Trophoblast cell (in vitro differentiated cells and primary cell): Measurements from ENCODE around the gene PPP6R2.

ENCODE experiments used
- DNase-seq, 2 donors: peaks; one replicate each; pipeline ENCODE4 v3.0.0-alpha.2; 2016
- H2AFZ ChIP-seq: 2 replicates; pipeline ENCODE4 v1.6.1; 2013; ENCODE audit warnings: low read length, moderate library complexity, mild to moderate bottlenecking; ENCODE audit not compliant: insufficient read depth, poor library complexity
- H2AK5ac ChIP-seq: 2 replicates; pipeline ENCODE4 v1.6.1; 2013; ENCODE audit warnings: mild to moderate bottlenecking, low read length
- H2BK120ac ChIP-seq: 2 replicates; pipeline ENCODE4 v1.6.1; 2013; ENCODE audit warnings: low read length, mild to moderate bottlenecking, moderate library complexity; ENCODE audit not compliant: insufficient read depth, poor library complexity
- H2BK12ac ChIP-seq: 2 replicates; pipeline ENCODE4 v1.6.1; 2013; ENCODE audit warnings: mild to moderate bottlenecking, low read length, moderate library complexity
- H2BK5ac ChIP-seq: 2 replicates; pipeline ENCODE4 v1.6.1; 2013; ENCODE audit warnings: low read length, low read depth, moderate library complexity, mild to moderate bottlenecking; ENCODE audit not compliant: poor library complexity
- H3K14ac ChIP-seq: 2 replicates; pipeline ENCODE4 v1.6.1; 2013; ENCODE audit warnings: mild to moderate bottlenecking, low read length
- H3K18ac ChIP-seq: 2 replicates; pipeline ENCODE4 v1.6.1; 2013; ENCODE audit warnings: mild to moderate bottlenecking, low read length
- H3K23ac ChIP-seq: 2 replicates; pipeline ENCODE4 v1.6.1; 2013; ENCODE audit warnings: low read length
- H3K27ac ChIP-seq: 2 replicates; pipeline ENCODE4 v1.5.1; 2013; ENCODE audit warnings: low read depth, mild to moderate bottlenecking, inconsistent platforms, low read length, moderate library complexity
- H3K27me3 ChIP-seq: 2 replicates; pipeline ENCODE4 v1.6.1; 2013; ENCODE audit warnings: inconsistent platforms, mild to moderate bottlenecking, low read length, moderate library complexity; ENCODE audit not compliant: insufficient read depth
- H3K36me3 ChIP-seq, 2 experiments: 1 replicate in 1 of 2; 2 replicates in 1 of 2; pipeline ENCODE4 v1.6.1; 2013; ENCODE audit warnings: low read length in 2 of 2, mild to moderate bottlenecking in 2 of 2, moderate library complexity in 1 of 2; ENCODE audit not compliant: insufficient read depth in 2 of 2, control insufficient read depth in 1 of 2
- H3K4ac ChIP-seq: 2 replicates; pipeline ENCODE4 v1.6.1; 2013; ENCODE audit warnings: low read depth, mild to moderate bottlenecking, low read length, moderate library complexity
- H3K4me1 ChIP-seq, 2 experiments: 1 replicate in 1 of 2; 2 replicates in 1 of 2; pipeline ENCODE4 v1.6.1; 2013; ENCODE audit warnings: low read length in 2 of 2, mild to moderate bottlenecking in 2 of 2, moderate library complexity in 1 of 2; ENCODE audit not compliant: insufficient read depth in 2 of 2, control insufficient read depth in 1 of 2
- H3K4me2 ChIP-seq: 2 replicates; pipeline ENCODE4 v1.6.1; 2013; ENCODE audit warnings: inconsistent platforms, mild to moderate bottlenecking, low read length, moderate library complexity
- H3K4me3 ChIP-seq: 2 replicates; pipeline ENCODE4 v1.5.1; 2013; ENCODE audit warnings: mild to moderate bottlenecking, low read depth, low read length, inconsistent platforms
- H3K79me1 ChIP-seq: one replicate; pipeline ENCODE4 v1.6.1; 2013; ENCODE audit warnings: low read length
- H3K79me2 ChIP-seq: 2 replicates; pipeline ENCODE4 v1.6.1; 2013; ENCODE audit warnings: low read length, mild to moderate bottlenecking; ENCODE audit not compliant: control insufficient read depth, insufficient read depth, poor library complexity
- H3K9ac ChIP-seq: 2 replicates; pipeline ENCODE4 v1.6.1; 2013; ENCODE audit warnings: mild to moderate bottlenecking, low read length
- H3K9me3 ChIP-seq: 2 replicates; pipeline ENCODE4 v1.6.1; 2013; ENCODE audit warnings: low read depth, mild to moderate bottlenecking, control low read depth, inconsistent platforms, low read length; ENCODE audit not compliant: insufficient read depth
- H4K12ac ChIP-seq: 2 replicates; pipeline ENCODE4 v1.6.1; 2013; ENCODE audit warnings: low read depth, mild to moderate bottlenecking, low read length, moderate library complexity
- H4K8ac ChIP-seq: 2 replicates; pipeline ENCODE4 v1.6.1; 2013; ENCODE audit warnings: low read depth, mild to moderate bottlenecking, low read length, moderate library complexity
- H4K91ac ChIP-seq: one replicate; pipeline ENCODE4 v1.6.1; 2013; ENCODE audit warnings: low read depth, mild to moderate bottlenecking, low read length, moderate library complexity
- WGBS: extraction: QIAGEN DNeasy Blood & Tissue Kit; methylation state at CpG from one replicate; pipeline ENCODE4 v1.1.7; 2013; ENCODE audit warnings: missing lambda C conversion rate; ENCODE audit not compliant: insufficient read length, insufficient coverage; ENCODE audit errors: extremely low coverage; 5-methylcytosine and 5-hydroxymethylcytosine counted together

PPP6R2 gene

DNA sequence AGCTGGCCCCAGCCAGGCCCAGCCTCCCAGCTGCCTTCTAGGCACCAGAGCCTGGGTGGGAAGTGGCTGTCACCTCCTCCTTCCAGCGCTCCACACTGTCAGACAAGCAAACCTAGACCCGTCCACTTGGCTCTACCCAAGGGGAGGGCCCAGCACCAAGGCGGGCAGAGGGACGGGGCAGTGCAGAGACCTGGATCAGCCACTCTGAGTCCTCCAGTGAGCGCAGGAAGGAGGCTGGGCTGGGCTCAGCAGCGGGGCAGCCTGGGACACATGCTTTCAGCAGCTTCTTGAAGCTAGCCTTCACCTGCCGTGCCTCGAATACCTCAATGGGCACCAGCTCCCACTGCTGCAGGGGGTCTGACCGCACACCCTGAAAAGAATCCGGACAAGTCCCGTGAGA, 112.9 kb downstream of the PPP6R2 start:
- no peak overlapping the region for H2AFZ ChIP-seq
- H3K27me3 ChIP-seq: no peaks in the 10 kb centered on the region
- no peaks in the 10 kb centered on the region for H3K79me2 ChIP-seq
- H2BK5ac ChIP-seq: no peak overlapping the region
- no peak overlapping the region for H3K14ac ChIP-seq
- H4K91ac ChIP-seq: no peak overlapping the region
- H3K4me1 ChIP-seq: no peaks in the 10 kb centered on the region
- no CpG with 5 or more reads among the region's 11 CpGs for WGBS
- no peak overlapping the region for H3K4me3 ChIP-seq
- H3K27ac ChIP-seq: no peak overlapping the region
- H3K9ac ChIP-seq: no peak overlapping the region
- no peak overlapping the region for H4K12ac ChIP-seq
- peaks cover 2% of the 10 kb centered on the region for H3K9me3 ChIP-seq
- H2BK12ac ChIP-seq: no peak overlapping the region
- no peak overlapping the region for H2AK5ac ChIP-seq
- H3K79me1 ChIP-seq: no peaks in the 10 kb centered on the region
- H3K4me2 ChIP-seq: no peak overlapping the region
- H3K18ac ChIP-seq: no peak overlapping the region
- no peak overlapping the region for H3K23ac ChIP-seq
- no peak overlapping the region for H3K4ac ChIP-seq
- no peak overlapping the region for H2BK120ac ChIP-seq
- peaks cover 70% of the 10 kb centered on the region in 2 experiments for H3K36me3 ChIP-seq
- no peak for DNase-seq
- no peak overlapping the region for H4K8ac ChIP-seq

DNA sequence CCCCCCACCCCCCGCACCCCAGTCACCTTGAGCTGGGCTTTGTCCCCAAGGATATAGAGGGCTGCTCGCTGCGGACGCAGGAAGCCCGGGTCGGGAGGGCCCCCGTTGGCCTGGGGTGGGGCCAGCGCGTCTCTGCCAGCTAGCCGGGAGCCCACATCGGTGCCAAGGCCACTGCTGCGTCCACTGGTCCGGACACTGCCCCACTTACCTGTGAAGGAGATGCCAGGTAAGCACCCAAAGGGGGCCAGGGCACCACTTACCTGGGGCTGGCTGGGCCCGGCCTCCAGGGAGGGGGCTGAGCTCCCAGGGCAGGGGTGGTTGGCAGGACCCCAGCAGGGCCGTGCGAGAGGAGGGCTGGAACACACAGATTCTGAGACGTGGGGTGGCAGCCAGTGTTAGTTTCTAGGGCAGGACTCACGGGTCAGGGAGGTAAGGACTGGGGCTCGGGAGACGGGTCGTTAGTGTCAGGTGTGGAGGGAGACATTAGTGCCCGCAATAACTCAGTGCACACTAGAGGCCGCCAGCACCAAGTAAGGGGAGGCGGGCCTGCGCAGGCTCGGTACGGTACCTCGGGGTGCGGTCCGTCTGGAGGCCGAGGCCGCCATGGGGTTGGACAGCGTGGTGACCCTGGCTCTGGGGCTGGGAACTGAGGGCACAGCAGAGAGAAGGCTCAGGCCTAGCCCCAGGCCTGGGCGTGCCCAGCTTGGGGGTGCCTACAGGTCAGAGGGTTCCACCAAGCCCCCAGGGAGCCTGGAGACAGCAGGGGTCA, 113.5 kb downstream of the PPP6R2 start:
- Histone ChIP-seq H3K9me3 (peaks cover 2% of the 10 kb centered on the region), H3K79me1 (no peaks in the 10 kb centered on the region), H3K18ac (no peak overlapping the region), H4K8ac (no peak overlapping the region), H3K9ac (no peak overlapping the region), H2AFZ (no peak overlapping the region), H2BK120ac (no peak overlapping the region), H3K4me3 (no peak overlapping the region), H3K27me3 (no peaks in the 10 kb centered on the region), H3K36me3 (peaks cover 77% of the 10 kb centered on the region in 2 experiments), H3K79me2 (no peaks in the 10 kb centered on the region), H4K91ac (no peak overlapping the region), H3K4me1 (no peaks in the 10 kb centered on the region), H3K23ac (no peak overlapping the region), H2BK12ac (no peak overlapping the region), H3K4ac (no peak overlapping the region), H3K4me2 (no peak overlapping the region), H3K27ac (no peak overlapping the region), H4K12ac (no peak overlapping the region), H2AK5ac (no peak overlapping the region), H3K14ac (no peak overlapping the region), H2BK5ac (no peak overlapping the region)
- WGBS: no CpG with 5 or more reads among the region's 34 CpGs
- DNase-seq: no peak

DNA sequence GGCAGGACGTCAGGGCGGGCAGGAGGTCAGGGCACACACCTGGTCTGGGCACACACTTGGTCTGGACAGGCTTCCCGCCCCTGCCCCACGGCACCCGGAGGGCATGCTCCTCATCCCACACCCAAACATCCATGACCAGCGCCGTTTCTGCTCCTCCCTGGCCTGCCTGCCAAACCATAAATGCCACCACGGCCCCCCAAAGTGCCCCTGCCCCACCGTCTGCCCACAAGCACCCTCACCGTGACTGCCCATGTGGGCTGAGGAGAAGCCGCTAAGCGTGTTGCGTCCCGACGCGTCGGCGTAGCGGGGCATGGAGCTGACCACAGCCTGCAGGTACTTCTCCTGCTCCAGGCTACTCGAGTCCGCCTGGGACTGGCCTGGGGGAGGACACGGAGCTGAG, 115.9 kb downstream of the PPP6R2 start:
- H3K23ac ChIP-seq: no peak overlapping the region
- H3K9me3 ChIP-seq: peaks cover 2% of the 10 kb centered on the region
- H3K27me3 ChIP-seq: no peaks in the 10 kb centered on the region
- H4K91ac ChIP-seq: no peak overlapping the region
- no peak overlapping the region for H3K9ac ChIP-seq
- H2BK5ac ChIP-seq: no peak overlapping the region
- no peak overlapping the region for H3K18ac ChIP-seq
- H3K79me1 ChIP-seq: no peaks in the 10 kb centered on the region
- H2BK120ac ChIP-seq: no peak overlapping the region
- no peak overlapping the region for H3K27ac ChIP-seq
- no peak overlapping the region for H3K4me3 ChIP-seq
- DNase-seq: no peak
- no peak overlapping the region for H4K12ac ChIP-seq
- no peak overlapping the region for H2BK12ac ChIP-seq
- no CpG with 5 or more reads among the region's 22 CpGs for WGBS
- no peak overlapping the region for H3K4ac ChIP-seq
- H2AK5ac ChIP-seq: no peak overlapping the region
- H4K8ac ChIP-seq: no peak overlapping the region
- H3K4me2 ChIP-seq: no peak overlapping the region
- H3K79me2 ChIP-seq: no peaks in the 10 kb centered on the region
- no peak overlapping the region for H3K14ac ChIP-seq
- H2AFZ ChIP-seq: no peak overlapping the region
- no peaks in the 10 kb centered on the region for H3K4me1 ChIP-seq
- peaks cover 95 to 96% of the 10 kb centered on the region in 2 experiments for H3K36me3 ChIP-seq

DNA sequence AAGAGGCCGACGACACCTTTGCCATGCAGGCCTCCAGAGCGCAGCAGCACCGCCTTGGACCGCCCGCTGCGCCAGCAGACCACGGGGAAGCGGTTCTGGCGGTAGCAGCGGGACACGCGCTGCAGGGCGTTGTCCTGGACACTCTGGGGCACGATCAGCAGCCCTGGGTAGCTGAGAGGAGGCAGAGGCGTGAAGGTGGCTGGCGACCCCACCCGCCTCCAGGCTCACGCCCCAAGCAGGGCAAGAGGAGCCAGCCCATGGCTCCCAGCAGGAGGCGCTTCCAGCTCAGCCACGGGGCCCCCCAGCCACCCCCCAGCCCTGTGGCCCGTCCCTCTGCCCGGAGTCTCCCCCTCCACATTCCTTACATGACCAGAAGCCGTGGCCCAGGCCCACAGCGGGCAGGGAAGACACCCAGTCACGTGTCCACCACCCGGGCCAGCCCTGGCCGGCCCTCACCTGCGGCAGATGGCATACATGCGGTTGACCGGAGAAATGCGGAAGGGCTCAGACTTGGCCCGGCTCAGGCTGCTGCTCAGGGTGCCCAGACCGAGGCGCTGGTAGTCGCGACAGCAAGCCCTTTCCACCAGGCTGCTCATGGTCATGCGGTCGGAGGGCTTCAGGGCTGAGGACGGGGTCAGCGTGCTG, 116.5 kb downstream of the PPP6R2 start:
- no peaks in the 10 kb centered on the region for H3K79me2 ChIP-seq
- no peak overlapping the region for H3K18ac ChIP-seq
- no peak overlapping the region for H2BK120ac ChIP-seq
- H3K9me3 ChIP-seq: peaks cover 2% of the 10 kb centered on the region
- no peak for DNase-seq
- H3K4me1 ChIP-seq: no peaks in the 10 kb centered on the region
- no peak overlapping the region for H2AK5ac ChIP-seq
- H2BK5ac ChIP-seq: no peak overlapping the region
- no peak overlapping the region for H4K12ac ChIP-seq
- H3K4me2 ChIP-seq: no peak overlapping the region
- H4K91ac ChIP-seq: no peak overlapping the region
- no peak overlapping the region for H3K9ac ChIP-seq
- H3K23ac ChIP-seq: no peak overlapping the region
- WGBS: no CpG with 5 or more reads among the region's 41 CpGs
- H3K27me3 ChIP-seq: no peaks in the 10 kb centered on the region
- no peak overlapping the region for H3K14ac ChIP-seq
- H3K36me3 ChIP-seq: peaks cover 95 to 96% of the 10 kb centered on the region in 2 experiments
- H3K4ac ChIP-seq: no peak overlapping the region
- H2BK12ac ChIP-seq: no peak overlapping the region
- H2AFZ ChIP-seq: no peak overlapping the region
- no peak overlapping the region for H3K4me3 ChIP-seq
- no peak overlapping the region for H3K27ac ChIP-seq
- H4K8ac ChIP-seq: no peak overlapping the region
- no peaks in the 10 kb centered on the region for H3K79me1 ChIP-seq
